GM19372 (cell line): ENCODE results near the gene ACSM4.
"Not testable (repeated sequence)": the region's sequence is repeated elsewhere in the genome, so short reads cannot be mapped to it uniquely, and the experiment has no call there.

ENCODE experiments used
- ATAC-seq: cut with Tn5 transposase; IDR thresholded peaks from one replicate; pipeline ENCODE4 v1.9.1; 2021; ENCODE audit warnings: mild to moderate bottlenecking, low read depth, moderate library complexity; ENCODE audit not compliant: unreplicated experiment

Gene ACSM4, protein sequence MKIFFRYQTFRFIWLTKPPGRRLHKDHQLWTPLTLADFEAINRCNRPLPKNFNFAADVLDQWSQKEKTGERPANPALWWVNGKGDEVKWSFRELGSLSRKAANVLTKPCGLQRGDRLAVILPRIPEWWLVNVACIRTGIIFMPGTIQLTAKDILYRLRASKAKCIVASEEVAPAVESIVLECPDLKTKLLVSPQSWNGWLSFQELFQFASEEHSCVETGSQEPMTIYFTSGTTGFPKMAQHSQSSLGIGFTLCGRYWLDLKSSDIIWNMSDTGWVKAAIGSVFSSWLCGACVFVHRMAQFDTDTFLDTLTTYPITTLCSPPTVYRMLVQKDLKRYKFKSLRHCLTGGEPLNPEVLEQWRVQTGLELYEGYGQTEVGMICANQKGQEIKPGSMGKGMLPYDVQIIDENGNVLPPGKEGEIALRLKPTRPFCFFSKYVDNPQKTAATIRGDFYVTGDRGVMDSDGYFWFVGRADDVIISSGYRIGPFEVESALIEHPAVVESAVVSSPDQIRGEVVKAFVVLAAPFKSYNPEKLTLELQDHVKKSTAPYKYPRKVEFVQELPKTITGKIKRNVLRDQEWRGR

DNA sequence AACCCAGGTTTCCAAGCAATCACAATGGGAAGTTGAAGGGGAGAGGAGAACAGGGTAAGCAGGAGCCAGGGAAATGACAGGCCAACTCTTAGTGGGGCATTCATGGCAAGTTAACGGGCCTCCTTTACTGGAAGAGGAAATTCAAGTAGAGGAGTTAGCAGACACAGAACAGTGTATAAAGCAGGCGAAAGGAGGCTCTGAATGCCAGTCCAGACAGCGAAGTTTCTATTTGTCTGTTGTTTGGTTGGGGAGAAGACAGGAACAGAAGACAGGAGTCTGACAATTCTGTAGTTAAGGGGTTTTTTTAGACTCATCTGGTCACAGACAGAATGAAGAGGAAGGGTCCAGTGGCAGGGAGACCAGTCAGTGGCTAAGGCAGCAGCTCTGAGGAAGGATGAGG lies at the start of gene ACSM4:
Gene ACSM4 (plus strand): TSS at position 301 of the 400 bp plus-strand sequence. CDS start 260 bp downstream, outside the sequence.
- ATAC-seq: no peak

DNA sequence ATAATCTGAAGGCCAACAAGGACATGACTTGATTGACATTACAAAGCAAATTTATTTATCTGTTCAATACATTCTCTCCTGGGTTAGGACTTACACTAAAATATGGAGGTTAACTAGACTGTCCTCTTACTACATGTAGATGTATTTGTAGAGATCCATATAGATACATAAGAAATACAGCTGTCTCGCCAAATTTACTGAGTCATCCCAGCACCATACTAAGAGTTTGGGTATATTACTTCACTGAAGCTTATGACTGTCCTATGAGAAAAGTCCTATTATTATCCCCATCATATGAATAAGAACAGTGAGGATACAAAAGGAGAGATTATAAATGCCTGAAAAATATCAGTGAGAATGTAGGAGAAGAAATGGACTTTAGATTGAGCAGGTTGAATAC lies 44.8 kb upstream of the ACSM4 start:
- no peak for ATAC-seq

DNA sequence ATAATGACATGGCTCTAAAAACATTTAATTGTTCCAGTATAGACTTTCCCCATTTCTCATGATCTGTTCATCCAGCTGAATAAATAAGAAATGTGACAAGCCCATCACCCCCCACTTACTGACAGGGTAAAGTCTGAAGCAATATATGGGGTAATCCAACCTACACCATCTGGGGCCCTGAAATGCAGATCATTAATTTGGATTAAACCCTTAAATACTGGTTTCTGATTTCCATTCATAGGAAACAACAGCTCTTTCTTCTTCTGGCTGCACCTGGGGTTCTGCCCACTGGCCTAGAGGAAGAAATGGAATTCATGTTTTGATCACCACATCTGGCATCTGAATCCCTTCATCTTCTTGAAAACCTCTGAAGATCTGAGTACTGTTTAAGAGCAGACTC lies 39.3 kb upstream of the ACSM4 start:
- ATAC-seq: no peak

DNA sequence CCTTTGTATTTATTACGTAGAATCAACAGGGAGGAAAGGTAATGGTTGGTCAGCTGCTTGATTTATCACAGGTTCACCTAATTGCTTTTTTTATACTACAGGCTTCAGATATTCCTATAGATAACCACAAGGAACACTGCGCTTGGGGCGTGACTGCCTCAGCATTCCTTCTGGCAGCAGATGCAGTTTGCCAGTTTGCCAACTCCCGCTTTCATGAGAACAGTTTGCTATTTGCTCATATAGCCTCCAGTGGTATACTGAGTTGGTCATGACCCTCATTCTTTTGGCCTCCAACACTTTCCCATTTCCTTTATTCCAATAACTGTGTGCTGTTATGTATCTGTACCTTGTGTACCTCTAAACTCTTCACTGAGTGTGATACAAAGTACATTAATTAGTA lies 38.6 kb upstream of the ACSM4 start:
- ATAC-seq: no peak

DNA sequence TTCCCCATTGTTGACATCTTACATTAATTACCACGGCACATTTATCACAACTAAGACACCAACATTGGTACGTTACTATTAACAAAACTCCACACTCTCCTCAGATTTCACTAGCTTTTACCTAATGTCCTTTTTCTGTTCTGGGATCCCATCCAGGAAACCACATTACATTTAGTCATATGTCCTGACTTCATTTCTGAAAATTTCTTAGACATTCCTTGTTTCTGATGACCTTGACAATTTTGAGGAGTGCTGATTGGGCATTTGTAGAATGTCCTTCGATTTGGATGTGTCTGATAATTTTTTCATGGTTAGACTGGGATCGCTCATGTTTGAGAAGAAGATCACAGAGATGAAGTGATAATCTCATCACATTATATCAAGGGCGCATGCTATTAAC lies 34.6 kb upstream of the ACSM4 start:
- ATAC-seq: no peak

DNA sequence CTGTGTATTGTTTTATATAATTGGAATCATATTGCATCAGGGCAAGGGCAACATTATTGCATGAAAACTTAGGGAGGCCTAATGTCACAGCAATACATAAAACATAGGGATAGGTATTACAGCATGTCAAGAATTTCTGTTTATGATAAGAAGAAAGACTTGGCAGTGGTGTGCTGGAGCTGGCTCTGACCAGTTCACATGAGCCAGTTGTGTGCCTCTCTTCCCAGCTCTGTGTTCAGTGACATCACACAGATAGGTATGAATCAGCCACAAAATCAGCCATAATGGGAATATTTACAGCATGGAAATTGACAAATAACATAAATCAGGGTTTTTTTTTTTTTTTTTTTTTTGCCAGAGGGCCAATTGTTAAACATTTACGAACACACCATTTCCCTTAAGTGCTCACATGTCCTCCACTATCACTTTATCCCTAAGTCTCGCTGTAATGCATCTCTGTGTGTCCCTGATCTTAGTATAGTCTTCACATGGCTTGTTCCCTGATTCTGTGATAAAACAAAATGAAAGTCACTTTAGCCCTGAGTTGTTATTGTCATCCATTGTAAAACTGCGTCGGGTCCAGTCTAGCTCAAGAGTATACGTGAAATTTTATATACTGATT lies 31.9 kb upstream of the ACSM4 start:
- ATAC-seq: no peak

DNA sequence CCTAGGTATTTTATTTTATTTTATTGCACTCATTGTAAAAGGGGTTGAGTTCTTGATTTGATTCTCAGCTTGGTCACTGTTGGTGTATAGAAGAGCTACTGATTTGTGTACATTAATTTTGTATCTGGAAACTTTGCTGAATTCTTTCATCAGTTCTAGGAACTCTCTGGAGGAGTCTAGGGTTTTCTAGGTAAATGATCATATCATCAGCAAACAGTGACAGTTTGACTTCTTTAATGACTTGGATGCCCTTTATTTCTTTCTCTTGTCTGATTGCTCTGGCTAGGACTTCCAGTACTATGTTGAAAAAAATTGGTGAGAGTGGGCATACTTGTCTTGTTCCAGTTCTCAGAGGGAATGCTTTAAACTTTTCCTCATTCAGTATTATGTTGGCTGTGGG lies 28.4 kb upstream of the ACSM4 start:
- not testable (repeated sequence) for ATAC-seq

DNA sequence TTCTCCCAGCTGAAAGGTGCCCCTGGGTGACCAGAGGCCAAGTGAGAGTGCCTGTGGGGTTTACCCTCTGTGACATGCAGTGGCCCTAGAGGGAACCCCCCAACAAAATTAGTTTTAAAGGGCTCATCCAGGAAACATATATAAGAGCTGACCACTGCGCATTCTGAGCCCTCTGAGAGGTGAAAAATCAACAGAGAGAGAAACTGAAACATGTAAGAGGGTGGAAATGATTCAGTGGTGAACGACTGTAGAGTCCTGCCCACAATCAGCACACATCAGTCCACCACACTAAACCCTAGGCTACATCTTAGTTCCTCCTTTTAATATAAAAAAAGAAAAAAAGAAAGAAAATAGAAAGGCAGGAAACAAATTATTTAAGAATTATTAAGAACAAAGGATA lies 21.0 kb upstream of the ACSM4 start:
- ATAC-seq: peak; percentile 72

DNA sequence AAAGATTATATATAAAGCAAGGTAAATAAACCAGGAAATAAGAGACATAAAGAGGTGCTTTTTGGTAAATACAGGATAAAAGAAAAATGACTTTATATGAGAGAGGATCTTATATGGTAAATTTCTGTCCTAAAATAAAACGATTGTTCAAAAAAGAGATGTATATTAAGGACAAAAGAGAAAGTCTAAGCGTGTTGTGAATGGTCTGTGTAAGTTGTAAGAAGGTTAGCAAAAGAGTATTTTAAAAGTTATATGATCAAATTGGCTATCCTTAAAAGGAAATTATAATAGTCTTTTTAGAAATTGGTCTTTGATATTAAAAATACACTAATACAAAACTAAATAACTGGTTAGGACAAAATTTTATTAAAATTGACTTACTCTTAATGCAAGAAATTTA lies 14.1 kb upstream of the ACSM4 start:
- ATAC-seq: no peak

DNA sequence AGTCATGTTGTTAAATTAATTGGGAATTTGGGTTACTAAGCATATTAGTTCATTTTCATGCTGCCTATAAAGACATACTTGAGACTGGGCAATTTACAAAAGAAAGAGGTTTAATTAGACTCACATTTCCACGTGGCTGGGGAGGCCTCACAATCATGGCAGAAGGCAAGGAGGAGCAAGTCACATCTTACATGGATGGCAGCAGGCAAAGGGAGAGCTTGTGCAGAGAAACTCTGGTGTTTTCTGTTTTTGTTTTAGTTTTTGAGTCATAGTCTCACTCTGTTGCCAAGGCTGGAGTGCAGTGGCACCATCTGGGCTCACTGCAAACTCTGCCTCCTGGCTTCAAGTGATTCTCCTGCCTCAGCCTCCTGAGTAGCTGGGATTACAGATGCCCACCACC lies 13.3 kb upstream of the ACSM4 start:
- not testable (repeated sequence) for ATAC-seq

DNA sequence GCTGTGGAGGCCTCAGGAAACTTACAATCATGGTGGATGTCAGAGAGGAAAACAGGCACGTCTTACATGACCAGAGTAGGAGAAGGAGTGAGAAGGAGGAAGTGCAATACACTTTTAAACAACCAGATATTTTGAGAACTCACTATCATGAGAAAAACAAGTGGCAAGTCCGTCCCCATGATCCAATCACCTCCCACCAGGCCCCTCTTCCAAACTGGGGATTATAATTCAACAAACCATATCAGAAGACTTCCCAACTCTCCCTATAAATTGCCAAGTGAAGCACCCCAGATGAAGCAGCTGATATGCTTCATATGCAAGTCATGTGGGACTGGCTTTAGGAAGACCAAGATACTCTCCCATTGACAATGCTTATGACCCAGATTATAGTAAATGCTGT lies 11.6 kb upstream of the ACSM4 start:
- no peak for ATAC-seq

DNA sequence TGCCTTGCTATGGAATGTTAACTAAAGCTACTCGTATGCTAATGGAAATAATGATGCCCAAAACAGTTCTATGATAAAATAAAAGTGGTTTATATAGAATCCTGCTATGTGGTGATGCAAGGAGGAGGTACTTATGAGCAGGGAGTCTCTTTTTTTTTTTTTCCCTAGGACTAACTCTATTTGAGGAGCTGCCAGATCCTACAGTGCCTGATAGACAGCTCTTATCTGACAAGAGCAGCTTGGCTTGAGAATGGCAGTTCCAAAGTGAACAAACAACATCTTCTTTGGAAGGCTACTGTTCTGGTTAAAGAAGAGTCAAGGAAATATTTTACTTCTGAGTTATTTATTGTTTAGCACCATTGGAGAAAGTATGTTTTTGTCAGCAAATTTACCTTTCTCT lies 10.2 kb upstream of the ACSM4 start:
- ATAC-seq: no peak

DNA sequence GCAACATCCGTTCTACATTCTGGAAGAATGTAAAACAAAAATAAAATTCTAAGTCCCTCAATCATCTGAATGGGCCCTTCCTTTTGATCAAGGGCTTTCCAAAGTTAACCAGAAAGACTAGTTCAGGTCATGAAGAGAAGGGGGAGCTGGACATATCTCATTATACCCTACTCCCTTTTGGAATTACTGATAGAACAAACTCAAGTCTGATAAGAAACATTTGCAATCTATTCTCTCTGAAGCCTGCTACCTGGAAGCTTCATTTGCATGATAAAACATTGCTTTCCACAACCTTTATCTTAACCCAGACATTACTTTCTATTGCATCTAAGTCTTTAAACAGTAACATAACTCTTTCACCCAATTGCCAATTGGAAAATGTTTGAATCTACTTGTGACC lies 8.3 kb upstream of the ACSM4 start:
- no peak for ATAC-seq

DNA sequence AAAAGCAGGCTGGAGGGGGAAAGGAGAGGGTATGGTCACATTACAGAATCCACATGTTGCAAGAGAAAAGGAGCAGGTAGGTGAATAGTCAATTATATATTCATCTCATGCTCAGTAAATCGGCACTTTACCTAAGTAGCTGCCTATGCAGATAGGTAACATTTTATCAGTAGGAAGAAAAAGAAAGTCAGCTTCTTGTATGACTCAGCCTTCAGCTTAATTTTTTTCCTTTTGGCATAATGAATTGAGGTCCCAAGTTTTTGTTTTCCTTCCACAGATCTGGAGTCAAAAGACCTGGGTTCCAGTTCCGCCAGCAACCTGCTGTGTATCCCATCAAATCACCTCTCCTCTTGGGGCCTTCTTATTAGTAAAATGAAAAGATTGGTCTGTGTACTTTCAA lies 6.0 kb upstream of the ACSM4 start:
- ATAC-seq: no peak

DNA sequence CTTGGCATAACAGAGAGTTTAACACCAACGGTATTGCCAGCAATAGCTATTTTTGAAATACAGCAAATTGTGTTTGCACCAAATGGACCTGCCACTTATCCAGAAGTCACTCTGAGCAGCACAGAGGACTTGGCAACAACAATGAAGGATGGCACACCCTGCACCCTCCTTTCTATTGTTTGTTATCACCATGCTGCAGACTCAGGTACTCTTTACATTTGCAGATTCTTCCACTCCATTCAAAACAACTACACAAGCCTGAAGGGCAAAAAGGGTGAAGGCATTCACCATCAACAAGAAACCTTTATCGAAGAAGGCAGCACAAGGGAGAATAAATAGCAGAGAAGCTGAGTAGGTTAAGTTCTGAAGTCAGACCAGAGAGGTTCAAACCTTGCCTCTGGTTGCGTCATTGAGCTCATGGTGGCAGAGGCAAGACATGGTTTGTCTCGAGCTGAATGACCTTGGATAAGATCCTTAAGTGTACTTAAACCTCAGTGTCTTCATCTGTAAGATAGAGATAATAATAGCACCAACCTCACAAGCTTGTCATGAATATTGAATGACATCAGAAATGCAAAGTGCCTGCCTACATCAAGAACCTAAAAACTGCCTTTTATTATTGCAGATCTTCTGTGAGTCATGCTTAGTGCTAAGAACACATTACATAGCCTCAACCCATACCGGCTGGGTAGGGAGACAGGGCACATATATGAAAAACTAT lies 1.4 kb upstream of the ACSM4 start:
- ATAC-seq: no peak

DNA sequence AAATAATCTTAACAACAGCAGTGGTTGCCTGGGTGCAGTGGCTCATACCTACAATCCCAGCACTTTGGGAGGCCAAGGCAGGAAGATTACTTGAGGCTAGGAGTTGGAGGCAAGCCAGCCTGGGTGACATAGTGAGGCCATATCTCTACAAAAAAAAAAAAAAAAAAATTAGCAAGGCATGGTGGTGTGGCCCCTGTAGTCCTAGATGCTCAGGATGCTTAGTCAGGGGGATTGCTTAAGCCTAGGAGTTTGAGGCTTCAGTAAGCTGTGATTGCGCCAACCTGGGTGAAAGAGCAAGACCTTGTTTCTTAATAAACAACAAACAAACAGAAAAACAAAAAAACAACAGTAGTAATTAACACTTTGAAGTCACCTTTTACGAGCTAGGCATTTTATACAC lies 642 bp upstream of the ACSM4 start:
- ATAC-seq: no peak

DNA sequence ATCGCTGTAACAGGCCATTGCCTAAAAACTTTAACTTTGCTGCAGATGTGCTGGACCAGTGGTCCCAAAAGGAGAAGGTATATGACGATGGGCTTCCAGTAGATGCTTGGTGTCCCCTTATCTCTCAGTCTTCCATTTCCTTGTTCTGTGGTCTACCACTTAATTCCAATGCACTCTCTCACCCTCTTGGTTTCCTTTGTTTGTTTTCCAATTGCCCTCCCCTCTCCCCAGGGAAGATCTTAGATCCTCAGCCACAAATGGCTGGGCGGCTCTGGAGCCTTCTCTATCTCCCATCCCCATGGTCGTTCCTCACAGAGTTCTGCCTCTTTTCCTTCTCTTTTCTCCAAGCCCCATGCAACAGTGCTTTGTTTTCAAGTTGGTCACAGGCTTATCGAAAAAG lies 584 bp downstream of the ACSM4 start:
- no peak for ATAC-seq

DNA sequence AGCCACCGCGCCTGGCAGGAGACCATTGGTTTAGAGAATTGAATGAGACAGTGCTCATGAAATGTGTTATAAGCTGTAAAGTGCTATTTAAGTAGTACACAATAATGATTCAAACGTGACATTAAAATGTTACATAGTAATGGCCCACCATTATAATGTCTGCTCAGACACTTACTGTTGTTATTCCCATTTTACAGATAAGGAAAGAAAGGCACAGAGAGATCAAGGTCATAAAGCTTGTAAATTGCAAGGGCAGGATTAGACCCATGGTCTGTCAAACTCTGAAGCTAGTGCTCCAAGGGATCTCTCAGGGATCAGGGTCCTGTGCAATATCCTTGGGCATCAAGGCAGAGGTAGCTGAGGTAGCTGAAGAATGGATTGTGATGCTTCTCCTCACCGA lies 6.2 kb downstream of the ACSM4 start:
- no peak for ATAC-seq

DNA sequence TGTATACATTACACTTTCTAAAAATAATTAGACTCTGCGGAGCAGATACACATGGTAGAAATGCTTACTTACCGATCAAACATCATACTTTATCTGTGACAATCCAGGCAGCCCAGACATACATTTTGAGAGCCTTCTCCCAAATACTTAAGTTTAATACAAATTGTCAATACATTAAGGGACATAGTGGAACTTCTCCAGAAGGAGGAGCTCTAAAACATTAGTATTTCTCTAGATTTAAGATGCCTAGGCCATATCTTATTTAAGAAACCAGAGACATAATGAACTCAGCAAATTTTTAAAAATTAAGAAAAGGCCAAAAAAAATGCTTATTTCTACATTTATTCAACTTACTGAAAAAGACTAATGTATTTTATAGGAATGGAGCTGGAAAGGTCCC lies 16.1 kb downstream of the ACSM4 start:
- ATAC-seq: no peak

DNA sequence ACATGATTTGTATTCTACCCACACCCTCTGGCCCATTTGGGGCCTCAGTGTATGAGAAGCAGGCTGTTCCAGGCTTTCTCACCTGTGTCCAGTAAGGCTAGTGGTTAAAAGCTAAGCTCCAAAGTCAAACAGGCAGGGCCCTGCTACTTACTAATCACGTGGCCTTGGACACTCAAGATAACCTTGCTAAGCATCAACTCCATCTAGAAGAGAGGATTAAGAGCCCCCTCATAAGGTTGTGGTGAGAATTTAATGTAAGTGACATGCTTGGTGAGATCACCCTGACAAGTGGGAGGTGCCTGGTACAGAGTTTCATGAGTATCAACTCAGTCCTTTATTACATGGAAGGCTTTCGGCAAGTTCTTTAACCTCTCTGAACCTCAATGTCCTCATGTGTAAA lies 17.8 kb downstream of the ACSM4 start:
- no peak for ATAC-seq

DNA sequence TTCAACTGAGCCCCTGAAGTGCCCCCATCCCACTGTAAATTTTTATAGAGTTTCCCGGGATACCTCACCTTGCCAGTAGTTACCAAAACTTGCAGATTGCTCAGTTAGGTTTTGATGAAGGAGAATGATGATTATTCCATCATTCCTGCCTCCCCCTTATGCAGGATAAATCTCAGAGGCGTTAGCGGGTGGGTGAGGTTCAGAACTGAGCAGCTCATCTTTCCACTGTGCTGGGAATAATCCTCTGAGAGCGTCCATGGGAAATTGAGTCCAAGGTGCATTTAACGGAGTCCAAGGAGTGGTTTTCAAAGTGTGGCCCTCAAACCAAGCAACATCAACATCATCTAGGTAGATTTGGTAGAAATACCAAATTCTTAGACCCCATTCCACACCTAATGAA lies 18.7 kb downstream of the ACSM4 start:
- ATAC-seq: no peak
